Testis (tissue), 3 donors: ENCODE results near the gene ZC3H7B. TPM values are rescaled to one million over a fixed set of nuclear protein-coding genes. Genes with fewer than 3 reads are reported as not detected.

Experiments
- DNase-seq: peaks from one replicate; pipeline ENCODE4 v3.0.0-alpha.2; 2019
- H3K27ac ChIP-seq, 2 donors: fragments of 200-600 bp; sonication (generic); one replicate each; pipeline ENCODE4 v1.5.1; 2019
- H3K27me3 ChIP-seq: fragments of 200-600 bp; sonication (generic); one replicate; pipeline ENCODE4 v1.5.1; 2019
- H3K36me3 ChIP-seq: fragments of 200-600 bp; sonication (generic); one replicate; pipeline ENCODE4 v1.5.1; 2017; ENCODE audit warnings: low read depth; ENCODE audit errors: missing control alignments
- H3K4me1 ChIP-seq: fragments of 200-600 bp; sonication (generic); one replicate; pipeline ENCODE4 v1.5.1; 2019
- H3K4me3 ChIP-seq, 2 donors: fragments of 200-600 bp; sonication (generic); one replicate each; pipeline ENCODE4 v1.5.1; 2017 to 2019
- H3K9me3 ChIP-seq: fragments of 200-600 bp; sonication (generic); one replicate; pipeline ENCODE4 v1.5.1; 2017
- CTCF ChIP-seq, 3 experiments: fragments of 450-650 bp in 2 of 3; fragments of 200-600 bp in 1 of 3; sonication (generic) in 1 of 3; IDR thresholded peaks; one replicate each; pipeline ENCODE4 v1.5.1; 2016 to 2019; ENCODE audit warnings: antibody characterized with exemption in 3 of 3, mild to moderate bottlenecking in 2 of 3, moderate library complexity in 1 of 3
- POLR2A ChIP-seq: fragments of 450-650 bp; IDR thresholded peaks from one replicate; pipeline ENCODE4 v1.6.1; 2017; ENCODE audit warnings: antibody characterized with exemption, mild to moderate bottlenecking, moderate library complexity
- WGBS, 2 donors: methylation state at CpG; one replicate each; pipeline ENCODE4 v1.1.5; 2018; 5-methylcytosine and 5-hydroxymethylcytosine counted together
- intact Hi-C: fragments of 100-400 bp; cut with DNase I; formaldehyde crosslinking; loops from one replicate; pipeline ENCODE4 v1.15.1; 2023; ENCODE audit warnings: low total_unique reads
- polyA plus RNA-seq: library from polyadenylated mRNA; stranded (reverse); fragments of 350-450 nt; fragmentation: Illumina TruSeq; extraction: RNeasy Lipid Tissue Mini Kit (QIAGEN cat#74804); gene quantifications from one replicate; pipeline ENCODE4 v1.2.3, GENCODE V29; 2014; ENCODE audit warnings: low read depth, low replicate concordance; ENCODE audit not compliant: insufficient read depth
- total RNA-seq, 2 donors: library from RNA; depleted of rRNA; stranded (reverse); fragments of >200 nt; gene quantifications; one replicate each; pipeline ENCODE4 v1.2.3, GENCODE V29; 2016

ZC3H7B gene
- total and polyA plus RNA-seq, 3 donors from 2014 or later: 38.9 to 63.0 (median 56.4) TPM

GRCh38 chr22:41383085-41383484 lies 81.8 kb downstream of the ZC3H7B start:
- no peaks in the 10 kb centered on the region for H3K27me3 ChIP-seq
- 44 to 57% methylated on average over 5 of the region's 5 CpGs for WGBS, 2 donors
- no peaks in the 10 kb centered on the region for H3K36me3 ChIP-seq
- intact Hi-C loops: no loop called here
- no peaks in the 10 kb centered on the region for H3K9me3 ChIP-seq
- peaks cover 28% of the 10 kb centered on the region for H3K4me1 ChIP-seq
- H3K4me3 ChIP-seq: peak overlapping the region; percentile 74 to 96
- TF ChIP-seq CTCF (IDR thresholded peaks at IDR 0.05) (no peak), POLR2A (no peak)
- peak overlapping the region; percentile 98 for H3K27ac ChIP-seq
- no peak for DNase-seq

GRCh38 chr22:41384128-41384527 lies 82.8 kb downstream of the ZC3H7B start:
- TF ChIP-seq CTCF (IDR thresholded peaks at IDR 0.05) (no peak), POLR2A (no peak)
- no peaks in the 10 kb centered on the region for H3K27me3 ChIP-seq
- H3K4me1 ChIP-seq: peaks cover 28% of the 10 kb centered on the region

GRCh38 chr22:41387341-41387740 lies 86.0 kb downstream of the ZC3H7B start:
- TF ChIP-seq POLR2A (no peak), CTCF (IDR thresholded peaks at IDR 0.05) (no peak)
- Histone ChIP-seq H3K27ac (no peak overlapping the region), H3K4me3 (no peak overlapping the region), H3K27me3 (no peaks in the 10 kb centered on the region), H3K4me1 (peaks cover 20% of the 10 kb centered on the region), H3K9me3 (no peaks in the 10 kb centered on the region), H3K36me3 (no peaks in the 10 kb centered on the region)
- DNase-seq: no peak
- intact Hi-C loops: no loop called here
- 90 to 94% methylated on average over 7 of the region's 7 CpGs for WGBS, 2 donors

More at GRCh38 chr22:41384128-41384527, 82.8 kb downstream of the ZC3H7B start:
- Histone ChIP-seq H3K4me3 (no peak overlapping the region), H3K36me3 (no peaks in the 10 kb centered on the region), H3K27ac (peak overlapping the region; percentile 98), H3K9me3 (no peaks in the 10 kb centered on the region)
- intact Hi-C loops: no loop called here
- DNase-seq: no peak

- Histone ChIP-seq H3K27ac (peak overlapping the region; percentile 39 to 77), H3K4me1 (peaks cover 19% of the 10 kb centered on the region), H3K9me3 (no peaks in the 10 kb centered on the region), H3K4me3 (no peak overlapping the region), H3K36me3 (no peaks in the 10 kb centered on the region), H3K27me3 (no peaks in the 10 kb centered on the region)
- intact Hi-C loops: no loop called here
- WGBS, 2 donors: 73 to 79% methylated on average over 11 of the region's 11 CpGs
- DNase-seq: no peak
- TF ChIP-seq CTCF (IDR thresholded peaks at IDR 0.05) (no peak), POLR2A (no peak)
Measured at GRCh38 chr22:41394012-41394356, 92.7 kb downstream of the ZC3H7B start.

GRCh38 chr22:41395531-41396240 lies 94.4 kb downstream of the ZC3H7B start:
- DNase-seq: no peak
- 93% methylated on average over 35 to 36 of the region's 37 CpGs for WGBS, 2 donors
- Histone ChIP-seq H3K9me3 (no peaks in the 10 kb centered on the region), H3K4me1 (peaks cover 19% of the 10 kb centered on the region), H3K27ac (no peak overlapping the region), H3K36me3 (no peaks in the 10 kb centered on the region), H3K27me3 (no peaks in the 10 kb centered on the region), H3K4me3 (no peak overlapping the region)
- TF ChIP-seq POLR2A: no peak
- TF ChIP-seq CTCF (IDR thresholded peaks at IDR 0.05): no peak
- intact Hi-C loops: no loop called here
